Right atrium auricular region (tissue), 2 donors: ENCODE results near the gene AGPAT4. TPM values are rescaled to one million over a fixed set of nuclear protein-coding genes. Genes with fewer than 3 reads are reported as not detected.

Source experiments
- DNase-seq: peaks from one replicate; pipeline ENCODE4 v3.0.0-alpha.2; 2019; ENCODE audit warnings: low spot score
- H3K27ac ChIP-seq, 2 donors: fragments of 200-600 bp; sonication (generic); 1 replicate in 1 of 2; 2 replicates in 1 of 2; pipeline ENCODE4 v1.5.1; 2016 to 2019
- H3K27me3 ChIP-seq, 2 donors: fragments of 200-600 bp; sonication (generic); one replicate each; pipeline versions ENCODE4 v1.5.1 to v1.6.0; 2017 to 2019
- H3K36me3 ChIP-seq: fragments of 200-600 bp; sonication (generic); one replicate; pipeline ENCODE4 v1.5.1; 2016
- H3K4me1 ChIP-seq, 2 donors: fragments of 200-600 bp; sonication (generic); one replicate each; pipeline versions ENCODE4 v1.5.1 to v1.6.0; 2017 to 2019
- H3K4me3 ChIP-seq, 2 donors: fragments of 200-600 bp; sonication (generic); 1 replicate in 1 of 2; 2 replicates in 1 of 2; pipeline ENCODE4 v1.5.1; 2017 to 2019; ENCODE audit warnings: mild to moderate bottlenecking in 1 of 2, moderate library complexity in 1 of 2
- H3K9me3 ChIP-seq, 2 donors: fragments of 200-600 bp; sonication (generic); one replicate each; pipeline ENCODE4 v1.5.1; 2019
- total RNA-seq, 2 donors: library from RNA; depleted of rRNA; stranded (reverse); fragments of >200 nt; gene quantifications; one replicate each; pipeline ENCODE4 v1.1.0, GENCODE V29; 2016
- TF ChIP-seq, protein P1 (sequence below), 2 donors: fragments of 200-600 bp; sonication (generic); IDR thresholded peaks; one replicate each; pipeline ENCODE4 v1.5.1; 2019; ENCODE audit warnings: antibody characterized with exemption in 2 of 2

The AGPAT4 gene
- total RNA-seq, 2 donors from 2014 or later, result 2.3 to 2.6 TPM

DNA sequence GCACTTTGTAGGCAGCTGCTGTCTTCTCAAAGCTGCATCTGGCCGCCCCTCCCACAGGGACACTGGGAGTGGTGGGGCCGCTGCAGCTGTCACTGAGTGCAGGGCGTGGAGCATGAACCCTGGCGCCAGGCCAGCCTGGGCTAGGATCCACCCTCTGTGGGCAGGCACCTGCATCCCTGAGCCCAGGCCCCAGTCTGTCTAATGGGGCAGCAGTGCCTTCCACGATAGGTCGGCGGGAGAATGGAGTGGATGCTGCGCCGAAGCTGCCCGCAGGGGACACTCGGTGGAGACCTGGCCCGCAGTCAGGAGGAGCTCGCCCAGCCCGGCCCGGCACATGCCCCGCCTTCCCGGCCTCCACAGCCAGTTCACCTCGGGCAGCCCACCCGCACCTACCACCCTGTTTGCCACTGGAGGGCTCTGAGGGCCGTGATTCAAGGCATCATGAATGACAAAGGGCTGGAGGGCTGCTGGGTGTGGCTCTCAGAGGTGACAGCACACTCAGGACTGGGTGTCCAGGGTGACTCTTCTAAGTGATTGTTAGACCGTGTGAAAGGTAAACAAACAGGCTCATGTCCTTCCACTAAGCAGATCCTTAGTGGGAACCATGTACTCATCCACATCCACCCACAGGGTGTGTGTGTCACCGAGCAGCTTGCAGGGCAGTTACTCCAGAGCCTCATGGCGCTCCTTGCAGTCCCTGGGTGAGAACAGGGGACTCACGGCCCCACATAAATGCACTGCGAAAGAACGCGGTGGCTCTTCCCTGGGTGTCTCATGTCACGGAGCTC lies 133.9 kb downstream of the AGPAT4 start:
- H3K27ac ChIP-seq, result no peak overlapping the region
- H3K36me3 ChIP-seq, result peaks cover 15% of the 10 kb centered on the region
- H3K9me3 ChIP-seq, result no peaks in the 10 kb centered on the region
- DNase-seq, result peak; percentile 75
- H3K27me3 ChIP-seq, result no peaks in the 10 kb centered on the region
- H3K4me3 ChIP-seq, result no peak overlapping the region
- TF ChIP-seq, protein P1, sequence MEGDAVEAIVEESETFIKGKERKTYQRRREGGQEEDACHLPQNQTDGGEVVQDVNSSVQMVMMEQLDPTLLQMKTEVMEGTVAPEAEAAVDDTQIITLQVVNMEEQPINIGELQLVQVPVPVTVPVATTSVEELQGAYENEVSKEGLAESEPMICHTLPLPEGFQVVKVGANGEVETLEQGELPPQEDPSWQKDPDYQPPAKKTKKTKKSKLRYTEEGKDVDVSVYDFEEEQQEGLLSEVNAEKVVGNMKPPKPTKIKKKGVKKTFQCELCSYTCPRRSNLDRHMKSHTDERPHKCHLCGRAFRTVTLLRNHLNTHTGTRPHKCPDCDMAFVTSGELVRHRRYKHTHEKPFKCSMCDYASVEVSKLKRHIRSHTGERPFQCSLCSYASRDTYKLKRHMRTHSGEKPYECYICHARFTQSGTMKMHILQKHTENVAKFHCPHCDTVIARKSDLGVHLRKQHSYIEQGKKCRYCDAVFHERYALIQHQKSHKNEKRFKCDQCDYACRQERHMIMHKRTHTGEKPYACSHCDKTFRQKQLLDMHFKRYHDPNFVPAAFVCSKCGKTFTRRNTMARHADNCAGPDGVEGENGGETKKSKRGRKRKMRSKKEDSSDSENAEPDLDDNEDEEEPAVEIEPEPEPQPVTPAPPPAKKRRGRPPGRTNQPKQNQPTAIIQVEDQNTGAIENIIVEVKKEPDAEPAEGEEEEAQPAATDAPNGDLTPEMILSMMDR (IDR thresholded peaks at IDR 0.05), result peak in 1 of 2 donors; percentile 43
- no peaks in the 10 kb centered on the region for H3K4me1 ChIP-seq

DNA sequence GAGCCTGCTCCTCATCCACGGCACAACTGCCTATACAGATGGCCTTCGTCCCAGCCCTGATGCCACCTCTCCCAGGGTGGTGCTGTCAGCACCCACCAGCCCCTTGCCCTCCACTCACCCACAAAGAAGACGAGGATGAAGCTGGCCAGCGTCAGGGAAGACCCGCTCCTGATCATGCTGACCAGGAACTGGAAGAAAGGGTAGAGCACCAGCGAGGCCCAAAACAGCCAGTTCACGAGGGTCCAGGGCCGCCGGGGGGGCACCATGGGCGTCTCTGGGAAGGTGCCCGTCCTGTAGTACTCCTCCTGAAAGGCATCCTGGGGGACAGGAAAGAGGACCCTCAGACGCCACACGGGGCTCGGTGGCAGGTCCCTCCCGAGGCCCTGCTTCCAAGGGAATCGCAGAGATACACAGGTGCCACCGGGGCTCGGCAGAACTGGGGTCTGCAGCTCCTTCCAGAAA lies 134.5 kb downstream of the AGPAT4 start:
- Histone ChIP-seq H3K9me3 (no peaks in the 10 kb centered on the region), H3K27me3 (no peaks in the 10 kb centered on the region), H3K4me3 (no peak overlapping the region), H3K4me1 (no peaks in the 10 kb centered on the region), H3K27ac (no peak overlapping the region), H3K36me3 (peaks cover 15% of the 10 kb centered on the region)
- peak; percentile 18 for DNase-seq
- TF ChIP-seq, protein P1 (IDR thresholded peaks at IDR 0.05), result no peak

DNA sequence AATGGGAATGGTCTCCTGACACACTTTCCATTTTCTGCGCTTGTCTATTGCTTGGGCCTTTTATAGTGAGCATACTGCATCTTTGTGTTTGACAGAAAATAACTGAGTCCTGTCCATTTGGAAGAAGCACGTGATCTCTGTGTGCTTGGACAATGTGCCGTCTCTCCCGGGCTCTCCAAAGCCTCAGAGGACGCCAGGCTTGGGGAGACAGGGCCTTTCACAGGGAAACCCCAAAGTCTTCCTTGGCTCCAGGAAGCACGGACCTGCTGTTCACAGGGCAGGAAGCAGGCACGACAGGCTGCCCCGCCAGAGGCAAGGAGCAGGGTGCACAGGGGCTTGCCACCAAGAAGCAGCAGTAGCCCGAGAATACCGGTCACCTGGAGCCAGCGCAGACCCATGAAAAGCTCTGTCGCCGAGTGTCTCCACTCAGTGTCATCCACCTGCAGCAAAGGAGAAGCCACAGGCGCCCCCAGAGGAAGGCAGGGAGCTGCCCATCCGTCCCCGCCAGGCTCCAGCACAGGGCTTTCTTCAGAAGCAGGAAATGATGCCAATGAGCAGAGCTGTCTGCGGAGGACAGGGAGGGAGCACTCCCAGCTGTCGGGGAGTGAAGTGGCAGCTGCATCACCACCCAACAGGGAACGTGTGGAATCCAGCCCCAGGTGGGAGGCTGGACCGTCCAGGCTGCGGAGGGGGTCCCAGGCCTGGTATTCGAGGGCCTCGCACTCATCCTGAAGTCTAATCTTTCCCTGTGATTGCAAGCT lies 135.1 kb downstream of the AGPAT4 start:
- Histone ChIP-seq H3K4me1 (no peaks in the 10 kb centered on the region), H3K4me3 (no peak overlapping the region), H3K27me3 (no peaks in the 10 kb centered on the region), H3K36me3 (peaks cover 15% of the 10 kb centered on the region), H3K9me3 (no peaks in the 10 kb centered on the region), H3K27ac (no peak overlapping the region)
- peak; percentile 40 for DNase-seq
- TF ChIP-seq, protein P1 (IDR thresholded peaks at IDR 0.05), result no peak

DNA sequence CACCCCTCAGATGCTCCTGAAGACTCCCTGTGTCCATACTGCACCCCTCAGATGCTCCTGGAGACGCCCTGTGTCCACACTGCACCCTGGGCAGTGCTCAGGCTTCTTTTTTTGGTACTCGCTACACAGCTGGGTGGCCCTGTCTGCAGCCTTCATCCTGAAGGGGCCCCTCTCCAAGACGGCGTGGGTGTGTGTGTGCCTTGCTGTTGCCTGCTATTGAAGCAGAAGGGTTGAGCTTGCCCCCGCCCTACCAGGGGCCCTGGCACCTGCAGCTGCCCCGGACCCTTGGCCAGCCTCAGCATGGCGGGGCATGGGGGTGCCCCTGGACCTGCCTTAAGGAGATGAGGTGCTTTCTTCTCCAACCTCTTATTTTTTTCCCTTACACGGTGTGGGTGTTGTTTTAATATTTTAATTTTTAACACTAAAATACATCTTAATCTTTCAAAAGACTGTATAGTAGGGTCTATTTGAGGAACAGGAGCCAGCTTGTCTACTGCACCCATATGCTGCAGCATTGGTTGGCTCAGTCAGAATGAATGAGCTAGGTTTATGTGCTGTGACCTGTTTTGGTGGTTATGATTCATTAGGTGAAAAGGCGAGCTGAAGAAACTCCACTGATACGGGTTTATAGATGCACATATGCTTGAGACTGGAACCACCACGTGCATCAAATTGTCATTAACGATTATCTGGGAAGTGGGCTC lies 135.9 kb downstream of the AGPAT4 start:
- H3K36me3 ChIP-seq, result peaks cover 15% of the 10 kb centered on the region
- H3K4me3 ChIP-seq, result no peak overlapping the region
- DNase-seq, result peak; percentile 21
- no peak overlapping the region for H3K27ac ChIP-seq
- no peaks in the 10 kb centered on the region for H3K9me3 ChIP-seq
- no peaks in the 10 kb centered on the region for H3K27me3 ChIP-seq
- no peaks in the 10 kb centered on the region for H3K4me1 ChIP-seq
- TF ChIP-seq, protein P1 (IDR thresholded peaks at IDR 0.05), result no peak

DNA sequence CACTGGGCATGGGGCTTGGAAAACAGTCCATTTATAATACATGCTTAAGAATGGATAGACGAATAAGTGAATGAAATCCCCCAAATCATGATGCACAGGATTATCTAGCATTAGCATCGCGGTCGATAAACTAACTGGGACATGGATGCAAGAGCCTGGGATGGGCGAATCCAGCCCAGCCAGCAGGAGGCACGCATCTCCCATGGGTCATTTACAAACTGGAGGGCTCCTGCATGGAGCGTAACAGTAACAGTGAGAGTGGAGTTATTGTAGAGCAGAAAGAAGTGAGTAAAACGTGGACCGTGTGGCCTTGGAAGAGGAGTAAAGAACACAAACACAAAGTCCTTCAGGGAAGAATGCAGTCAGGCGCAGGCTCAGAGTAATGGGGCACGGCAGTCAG lies 136.5 kb downstream of the AGPAT4 start:
- Histone ChIP-seq H3K27me3 (no peaks in the 10 kb centered on the region), H3K4me1 (no peaks in the 10 kb centered on the region), H3K9me3 (no peaks in the 10 kb centered on the region), H3K27ac (no peak overlapping the region), H3K36me3 (peaks cover 15% of the 10 kb centered on the region), H3K4me3 (no peak overlapping the region)
- TF ChIP-seq, protein P1 (IDR thresholded peaks at IDR 0.05), result no peak
- peak; percentile 36 for DNase-seq
